T-helper 1 cell treated with Interleukin-12 subunit alpha and Interleukin-12 subunit beta and Interleukin-4 antibody, amounts not matched to agents 30 μg/mL and 1 μg/mL, for 36 hours (primary cell): ENCODE results near the gene SLC24A3.
"Not testable (repeated sequence)": the region's sequence is repeated elsewhere in the genome, so short reads cannot be mapped to it uniquely, and the experiment has no call there.

Experiments
- H3K27ac Mint-ChIP-seq: one replicate; pipeline ENCODE4 v1.8.0; 2021; ENCODE audit warnings: mild to moderate bottlenecking, mixed read lengths
- H3K27me3 Mint-ChIP-seq: one replicate; pipeline ENCODE4 v1.8.0; 2021; ENCODE audit warnings: low read depth, mixed read lengths
- H3K36me3 Mint-ChIP-seq: one replicate; pipeline ENCODE4 v1.8.0; 2021; ENCODE audit warnings: low read depth, mixed read lengths
- H3K4me1 Mint-ChIP-seq: one replicate; pipeline ENCODE4 v1.8.0; 2021; ENCODE audit warnings: low read depth, mixed read lengths
- H3K4me3 Mint-ChIP-seq: one replicate; pipeline ENCODE4 v1.8.0; 2021; ENCODE audit warnings: mild to moderate bottlenecking, moderate library complexity, mixed read lengths
- H3K9me3 Mint-ChIP-seq: one replicate; pipeline ENCODE4 v1.8.0; 2021; ENCODE audit warnings: mixed read lengths

The SLC24A3 gene

GRCh38 chr20:19660808-19661378 lies 448.5 kb downstream of the SLC24A3 start:
- Mint-ChIP-seq H3K4me3 (no peak overlapping the region), H3K27ac (no peak overlapping the region), H3K9me3 (no peaks in the 10 kb centered on the region), H3K27me3 (peaks cover 7% of the 10 kb centered on the region), H3K4me1 (no peaks in the 10 kb centered on the region), H3K36me3 (no peaks in the 10 kb centered on the region)

DNA sequence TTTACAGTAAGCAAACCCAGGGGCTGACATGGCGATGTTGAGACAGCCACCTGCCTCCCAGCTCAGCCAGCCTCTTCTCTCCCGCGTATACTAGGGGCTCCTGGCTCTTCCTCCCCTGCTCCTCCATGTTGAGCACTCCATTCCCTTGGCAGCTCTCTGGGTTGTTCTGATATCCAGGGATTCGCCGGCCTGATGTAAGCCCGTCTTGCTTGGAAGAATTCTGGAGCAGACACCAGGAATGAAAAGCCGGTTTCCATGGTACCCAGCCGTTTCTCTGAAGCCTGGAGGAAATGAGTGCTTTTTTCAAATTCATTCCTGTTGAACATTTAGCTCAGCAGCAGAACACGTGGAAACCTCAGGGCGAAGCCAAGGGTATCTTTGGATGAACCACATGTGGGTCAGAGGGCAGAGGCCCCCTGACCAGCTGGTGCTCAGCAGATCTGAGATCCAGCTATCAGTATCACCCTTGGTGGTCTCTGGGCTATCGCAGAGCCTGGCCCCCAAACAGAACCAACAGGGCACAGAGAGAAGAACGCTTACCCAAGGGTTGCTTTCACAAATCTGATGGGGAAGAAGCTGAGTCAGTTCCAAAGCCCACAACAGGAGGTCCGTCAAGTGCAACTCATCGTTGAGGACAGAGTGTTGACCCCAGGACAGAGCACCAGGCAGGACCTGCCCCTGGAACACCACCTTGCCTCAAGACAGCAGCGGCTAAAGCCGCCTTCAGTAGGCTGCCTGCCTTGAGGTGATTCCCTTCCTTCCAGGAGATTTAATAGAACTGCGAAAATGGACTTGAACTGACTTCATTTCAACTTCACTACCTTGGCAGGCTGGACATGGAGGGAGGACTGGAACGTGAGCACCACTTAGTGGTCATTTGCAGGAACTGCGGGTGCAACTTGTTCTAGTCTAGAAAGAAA lies 449.5 kb downstream of the SLC24A3 start:
- no peaks in the 10 kb centered on the region for H3K9me3 Mint-ChIP-seq
- peaks cover 7% of the 10 kb centered on the region for H3K27me3 Mint-ChIP-seq
- H3K27ac Mint-ChIP-seq = no peak overlapping the region
- H3K4me1 Mint-ChIP-seq = no peaks in the 10 kb centered on the region
- no peak overlapping the region for H3K4me3 Mint-ChIP-seq
- no peaks in the 10 kb centered on the region for H3K36me3 Mint-ChIP-seq

GRCh38 chr20:19662637-19662995 lies 450.2 kb downstream of the SLC24A3 start:
- no peaks in the 10 kb centered on the region for H3K36me3 Mint-ChIP-seq
- H3K4me1 Mint-ChIP-seq = no peaks in the 10 kb centered on the region
- H3K27ac Mint-ChIP-seq = no peak overlapping the region
- H3K9me3 Mint-ChIP-seq = no peaks in the 10 kb centered on the region
- no peak overlapping the region for H3K4me3 Mint-ChIP-seq
- H3K27me3 Mint-ChIP-seq = peaks cover 5% of the 10 kb centered on the region

GRCh38 chr20:19668418-19668817 lies 456.0 kb downstream of the SLC24A3 start:
- H3K27ac Mint-ChIP-seq = no peak overlapping the region
- H3K36me3 Mint-ChIP-seq = no peaks in the 10 kb centered on the region
- no peaks in the 10 kb centered on the region for H3K9me3 Mint-ChIP-seq
- no peaks in the 10 kb centered on the region for H3K4me1 Mint-ChIP-seq
- peaks cover 6% of the 10 kb centered on the region for H3K27me3 Mint-ChIP-seq
- H3K4me3 Mint-ChIP-seq = no peak overlapping the region

- H3K4me3 Mint-ChIP-seq = no peak overlapping the region
- no peaks in the 10 kb centered on the region for H3K36me3 Mint-ChIP-seq
- no peaks in the 10 kb centered on the region for H3K4me1 Mint-ChIP-seq
- H3K27ac Mint-ChIP-seq = no peak overlapping the region
- H3K27me3 Mint-ChIP-seq = peaks cover 6% of the 10 kb centered on the region
- H3K9me3 Mint-ChIP-seq = no peaks in the 10 kb centered on the region
Measured at GRCh38 chr20:19670829-19671228, 458.4 kb downstream of the SLC24A3 start.

GRCh38 chr20:19671374-19671773 lies 458.9 kb downstream of the SLC24A3 start:
- H3K9me3 Mint-ChIP-seq = no peaks in the 10 kb centered on the region
- peaks cover 6% of the 10 kb centered on the region for H3K27me3 Mint-ChIP-seq
- no peaks in the 10 kb centered on the region for H3K4me1 Mint-ChIP-seq
- no peak overlapping the region for H3K27ac Mint-ChIP-seq
- H3K36me3 Mint-ChIP-seq = no peaks in the 10 kb centered on the region
- no peak overlapping the region for H3K4me3 Mint-ChIP-seq

DNA sequence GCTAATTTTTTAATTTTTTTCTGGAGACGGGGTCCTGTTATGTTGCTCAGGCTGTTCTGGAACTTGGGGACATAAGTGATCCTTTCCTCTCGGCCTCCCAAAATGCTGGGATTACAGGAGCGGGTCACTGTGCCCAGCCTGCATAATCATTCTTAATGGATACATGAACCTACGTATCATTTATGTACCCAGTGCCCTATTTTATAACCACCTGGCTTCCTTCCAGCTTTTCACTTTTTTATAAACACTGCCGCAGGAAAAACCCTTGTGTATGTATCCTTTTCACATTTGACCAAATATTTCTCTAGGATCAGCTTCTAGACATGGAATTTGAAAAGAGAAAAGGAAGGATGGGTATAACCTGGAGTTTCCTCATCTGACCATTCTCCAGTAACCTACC lies 460.1 kb downstream of the SLC24A3 start:
- H3K4me1 Mint-ChIP-seq = no peaks in the 10 kb centered on the region
- no peak overlapping the region for H3K27ac Mint-ChIP-seq
- H3K9me3 Mint-ChIP-seq = no peaks in the 10 kb centered on the region
- peaks cover 6% of the 10 kb centered on the region for H3K27me3 Mint-ChIP-seq
- H3K4me3 Mint-ChIP-seq = no peak overlapping the region
- no peaks in the 10 kb centered on the region for H3K36me3 Mint-ChIP-seq

DNA sequence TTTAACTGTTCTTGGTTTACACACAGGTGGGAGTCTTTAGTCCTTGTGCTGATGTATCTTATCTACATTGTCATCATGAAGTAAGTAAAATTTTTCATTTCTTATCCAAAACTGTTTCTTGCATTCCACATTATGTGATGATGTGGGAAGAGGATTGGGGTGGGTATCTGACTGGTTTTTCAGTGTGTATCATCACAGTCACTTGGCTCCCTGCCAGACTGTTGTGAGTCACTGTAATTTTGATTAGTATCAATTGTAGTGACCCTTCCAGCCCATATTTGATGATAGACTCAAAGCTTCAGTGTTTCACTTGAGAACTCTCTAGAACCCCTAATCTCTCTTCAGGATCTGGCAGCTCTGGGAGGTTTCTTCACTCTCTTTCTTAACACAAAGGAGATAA lies 461.1 kb downstream of the SLC24A3 start:
- no peaks in the 10 kb centered on the region for H3K36me3 Mint-ChIP-seq
- no peaks in the 10 kb centered on the region for H3K4me1 Mint-ChIP-seq
- H3K27me3 Mint-ChIP-seq = peaks cover 6% of the 10 kb centered on the region
- H3K4me3 Mint-ChIP-seq = no peak overlapping the region
- no peak overlapping the region for H3K27ac Mint-ChIP-seq
- H3K9me3 Mint-ChIP-seq = no peaks in the 10 kb centered on the region

DNA sequence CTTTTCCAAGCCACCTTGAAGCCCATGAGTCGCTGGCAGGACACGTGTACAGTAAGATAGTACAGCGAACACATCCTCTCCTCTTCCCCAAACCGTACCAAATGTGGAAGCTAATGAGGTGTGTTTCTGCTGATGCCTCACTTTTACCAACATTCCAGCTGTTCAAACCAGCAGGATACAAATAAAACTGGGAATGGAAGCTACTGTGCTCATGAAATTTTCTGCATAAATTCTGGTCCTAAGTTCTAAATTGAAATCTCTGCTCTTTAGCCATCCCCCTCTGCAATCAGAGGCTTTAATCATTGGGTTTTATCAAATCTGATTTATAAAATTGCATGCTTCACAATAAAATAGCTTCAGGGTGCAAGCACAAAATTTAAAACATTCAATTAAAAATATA lies 463.8 kb downstream of the SLC24A3 start:
- Mint-ChIP-seq H3K9me3 (peaks cover 7% of the 10 kb centered on the region), H3K27ac (no peak overlapping the region), H3K4me1 (no peaks in the 10 kb centered on the region), H3K4me3 (no peak overlapping the region), H3K27me3 (peaks cover 6% of the 10 kb centered on the region), H3K36me3 (no peaks in the 10 kb centered on the region)

- Mint-ChIP-seq H3K27ac (no peak overlapping the region), H3K4me3 (no peak overlapping the region), H3K36me3 (no peaks in the 10 kb centered on the region), H3K4me1 (no peaks in the 10 kb centered on the region), H3K9me3 (peaks cover 7% of the 10 kb centered on the region), H3K27me3 (no peaks in the 10 kb centered on the region)
Measured at GRCh38 chr20:19677336-19677735, 464.9 kb downstream of the SLC24A3 start.

DNA sequence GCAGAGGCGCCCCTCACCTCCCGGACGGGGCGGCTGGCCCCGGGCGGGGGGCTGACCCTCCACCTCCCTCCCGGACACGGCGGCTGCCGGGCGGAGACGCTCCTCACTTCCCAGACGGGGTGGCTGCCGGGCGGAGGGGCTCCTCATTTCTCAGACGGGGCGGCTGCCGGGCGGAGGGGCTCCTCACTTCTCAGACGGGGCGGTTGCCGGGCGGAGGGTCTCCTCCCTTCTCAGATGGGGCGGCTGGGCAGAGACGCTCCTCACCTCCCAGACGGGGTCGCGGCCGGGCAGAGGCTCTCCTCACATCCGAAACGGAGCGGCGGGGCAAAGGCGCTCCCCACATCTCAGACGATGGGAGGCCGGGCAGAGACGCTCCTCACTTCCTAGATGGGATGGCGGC lies 466.1 kb downstream of the SLC24A3 start:
- H3K27ac Mint-ChIP-seq, H3K27me3 Mint-ChIP-seq, H3K4me1 Mint-ChIP-seq, H3K4me3 Mint-ChIP-seq, H3K9me3 Mint-ChIP-seq, H3K36me3 Mint-ChIP-seq: not testable (repeated sequence)

- Mint-ChIP-seq H3K9me3 (peaks cover 7% of the 10 kb centered on the region), H3K27ac (no peak overlapping the region)
Measured at GRCh38 chr20:19679900-19680495, 467.6 kb downstream of the SLC24A3 start.

GRCh38 chr20:19682249-19682648 lies 469.8 kb downstream of the SLC24A3 start:
- H3K9me3 Mint-ChIP-seq = peaks cover 7% of the 10 kb centered on the region
- H3K27ac Mint-ChIP-seq = no peak overlapping the region
- no peaks in the 10 kb centered on the region for H3K36me3 Mint-ChIP-seq
- H3K4me3 Mint-ChIP-seq = no peak overlapping the region
- no peaks in the 10 kb centered on the region for H3K27me3 Mint-ChIP-seq
- no peaks in the 10 kb centered on the region for H3K4me1 Mint-ChIP-seq

More at GRCh38 chr20:19679900-19680495, 467.6 kb downstream of the SLC24A3 start:
- no peaks in the 10 kb centered on the region for H3K36me3 Mint-ChIP-seq
- no peaks in the 10 kb centered on the region for H3K27me3 Mint-ChIP-seq
- H3K4me1 Mint-ChIP-seq = no peaks in the 10 kb centered on the region
- no peak overlapping the region for H3K4me3 Mint-ChIP-seq

DNA sequence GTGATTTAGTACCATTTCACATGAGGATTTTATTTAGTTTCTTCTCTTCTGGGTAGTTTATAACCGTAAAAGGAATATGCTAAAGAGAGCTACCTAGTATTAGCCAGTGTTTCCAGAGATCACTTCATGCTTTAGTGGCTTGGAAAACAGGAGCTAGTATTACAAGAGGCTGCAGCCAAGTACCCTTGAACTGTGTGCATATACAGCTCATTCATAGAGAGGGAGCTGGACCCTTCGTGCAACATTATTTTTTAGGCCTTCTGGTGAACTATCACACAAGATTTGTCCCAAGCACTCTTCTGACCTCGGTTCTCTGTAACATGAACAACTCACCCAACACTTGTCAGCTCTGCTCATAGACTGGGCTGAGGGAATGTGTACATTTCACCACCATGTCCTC lies 470.7 kb downstream of the SLC24A3 start:
- Mint-ChIP-seq H3K36me3 (no peaks in the 10 kb centered on the region), H3K4me3 (no peak overlapping the region), H3K27me3 (no peaks in the 10 kb centered on the region), H3K4me1 (no peaks in the 10 kb centered on the region), H3K9me3 (peaks cover 7% of the 10 kb centered on the region), H3K27ac (no peak overlapping the region)

GRCh38 chr20:19683822-19684221 lies 471.4 kb downstream of the SLC24A3 start:
- H3K27ac Mint-ChIP-seq = no peak overlapping the region
- H3K9me3 Mint-ChIP-seq = peaks cover 7% of the 10 kb centered on the region
- no peak overlapping the region for H3K4me3 Mint-ChIP-seq
- H3K36me3 Mint-ChIP-seq = no peaks in the 10 kb centered on the region
- no peaks in the 10 kb centered on the region for H3K4me1 Mint-ChIP-seq
- H3K27me3 Mint-ChIP-seq = no peaks in the 10 kb centered on the region
